Measurements from ENCODE around the gene TOMM20. TPM values are rescaled to one million over a fixed set of nuclear protein-coding genes. Genes with fewer than 3 reads are reported as not detected.

The TOMM20 gene
- total RNA-seq, 1 donor: 108 TPM

DNA sequence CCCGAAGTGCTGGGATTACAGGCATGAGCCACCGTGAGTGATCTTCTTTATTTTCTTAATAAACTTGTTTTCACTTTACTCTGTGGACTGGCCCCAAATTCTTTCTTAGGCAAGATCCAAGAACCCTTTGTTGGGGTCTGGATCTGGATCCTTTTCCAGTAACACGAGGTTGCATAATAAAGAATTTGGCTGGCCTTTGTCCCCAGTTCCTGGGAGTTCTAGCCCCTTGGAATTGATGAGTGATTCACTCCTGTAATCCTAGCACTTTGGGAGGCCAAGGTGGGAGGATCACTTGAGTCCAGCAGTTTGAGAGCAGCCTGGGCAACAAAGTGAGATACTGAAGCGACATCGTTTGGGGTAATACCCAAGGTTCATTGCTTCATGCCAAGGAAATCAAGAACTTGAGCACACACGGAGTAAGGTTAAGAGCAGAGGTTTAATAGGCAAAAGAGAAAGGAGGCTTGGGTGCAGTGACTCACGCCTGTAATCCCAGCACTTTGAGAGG, 2.2 kb upstream of the TOMM20 start:
- H3K9me3 ChIP-seq (ENCODE audit: low read depth, low read length): no peaks in the 10 kb centered on the region
- H3K4me2 ChIP-seq (ENCODE audit: insufficient read depth, low read length): no peak overlapping the region
- peaks cover 22% of the 10 kb centered on the region for H4K20me1 ChIP-seq (ENCODE audit: insufficient read depth, low read length)
- TF ChIP-seq, protein P1, sequence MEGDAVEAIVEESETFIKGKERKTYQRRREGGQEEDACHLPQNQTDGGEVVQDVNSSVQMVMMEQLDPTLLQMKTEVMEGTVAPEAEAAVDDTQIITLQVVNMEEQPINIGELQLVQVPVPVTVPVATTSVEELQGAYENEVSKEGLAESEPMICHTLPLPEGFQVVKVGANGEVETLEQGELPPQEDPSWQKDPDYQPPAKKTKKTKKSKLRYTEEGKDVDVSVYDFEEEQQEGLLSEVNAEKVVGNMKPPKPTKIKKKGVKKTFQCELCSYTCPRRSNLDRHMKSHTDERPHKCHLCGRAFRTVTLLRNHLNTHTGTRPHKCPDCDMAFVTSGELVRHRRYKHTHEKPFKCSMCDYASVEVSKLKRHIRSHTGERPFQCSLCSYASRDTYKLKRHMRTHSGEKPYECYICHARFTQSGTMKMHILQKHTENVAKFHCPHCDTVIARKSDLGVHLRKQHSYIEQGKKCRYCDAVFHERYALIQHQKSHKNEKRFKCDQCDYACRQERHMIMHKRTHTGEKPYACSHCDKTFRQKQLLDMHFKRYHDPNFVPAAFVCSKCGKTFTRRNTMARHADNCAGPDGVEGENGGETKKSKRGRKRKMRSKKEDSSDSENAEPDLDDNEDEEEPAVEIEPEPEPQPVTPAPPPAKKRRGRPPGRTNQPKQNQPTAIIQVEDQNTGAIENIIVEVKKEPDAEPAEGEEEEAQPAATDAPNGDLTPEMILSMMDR (IDR thresholded peaks at IDR 0.05; ENCODE audit: extremely low read depth, low read depth, low read length): no peak
- H3K36me3 ChIP-seq (ENCODE audit: insufficient read depth, low read length): peaks cover 32% of the 10 kb centered on the region
- H3K27ac ChIP-seq (ENCODE audit: low read depth, low read length): no peak overlapping the region
- peaks cover 29% of the 10 kb centered on the region for H3K79me2 ChIP-seq (ENCODE audit: insufficient read depth, low read length)
- no peaks in the 10 kb centered on the region for H3K27me3 ChIP-seq (ENCODE audit: insufficient read depth, low read length)
- peaks cover 11% of the 10 kb centered on the region for H3K4me1 ChIP-seq (ENCODE audit: insufficient read depth, low read length)
- no peak overlapping the region for H3K4me3 ChIP-seq (ENCODE audit: insufficient read depth, low read length)
- DNase-seq (ENCODE audit: insufficient read length, low spot score, missing footprints): no peak
- H2AFZ ChIP-seq (ENCODE audit: low read length): no peak overlapping the region

DNA sequence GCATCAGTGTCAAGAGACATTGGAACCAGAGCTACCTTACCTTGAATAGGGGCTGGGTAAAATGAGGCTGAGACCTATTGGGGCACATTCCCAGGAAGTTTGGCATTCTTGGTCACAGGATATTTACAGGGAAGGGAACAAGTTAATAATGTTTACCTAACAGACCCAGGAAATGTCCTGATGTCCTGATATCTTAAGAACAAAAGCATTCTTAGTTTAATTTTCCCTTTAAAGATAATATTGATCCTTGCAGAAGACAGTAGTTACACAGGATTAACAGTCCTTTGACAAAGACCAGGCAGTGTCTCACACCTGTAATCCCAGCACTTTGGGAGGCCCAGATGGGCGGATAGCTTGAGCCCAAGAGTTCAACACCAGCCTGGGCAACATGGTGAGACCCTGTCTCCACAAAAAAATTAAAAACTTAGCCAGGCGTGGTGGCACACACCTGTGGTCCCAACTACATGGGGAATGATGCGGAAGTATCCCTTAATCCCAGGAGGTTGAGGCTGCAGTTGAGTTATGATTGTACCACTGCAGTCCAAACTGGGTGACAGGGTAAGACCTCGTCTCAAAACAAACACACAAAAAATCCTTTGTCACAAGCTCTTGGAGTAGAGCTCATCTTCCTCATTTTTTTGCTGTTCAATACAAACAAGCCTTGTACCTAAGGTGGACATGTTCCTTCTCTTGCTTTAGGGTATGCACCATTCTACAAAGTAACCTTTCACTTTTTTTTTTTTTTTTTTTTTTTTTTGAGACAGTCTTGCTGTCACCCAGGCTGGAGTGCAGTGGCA, 1.3 kb upstream of the TOMM20 start:
- Histone ChIP-seq H3K4me1 (ENCODE audit: insufficient read depth, low read length) (peaks cover 11% of the 10 kb centered on the region), H3K4me2 (ENCODE audit: insufficient read depth, low read length) (no peak overlapping the region), H3K79me2 (ENCODE audit: insufficient read depth, low read length) (peaks cover 37% of the 10 kb centered on the region), H3K27me3 (ENCODE audit: insufficient read depth, low read length) (no peaks in the 10 kb centered on the region), H3K9me3 (ENCODE audit: low read depth, low read length) (no peaks in the 10 kb centered on the region), H4K20me1 (ENCODE audit: insufficient read depth, low read length) (peaks cover 27% of the 10 kb centered on the region), H3K4me3 (ENCODE audit: insufficient read depth, low read length) (no peak overlapping the region), H2AFZ (ENCODE audit: low read length) (no peak overlapping the region), H3K36me3 (ENCODE audit: insufficient read depth, low read length) (peaks cover 25% of the 10 kb centered on the region), H3K27ac (ENCODE audit: low read depth, low read length) (no peak overlapping the region)
- no peak for DNase-seq (ENCODE audit: insufficient read length, low spot score, missing footprints)
- TF ChIP-seq, protein P1 (IDR thresholded peaks at IDR 0.05; ENCODE audit: extremely low read depth, low read depth, low read length): no peak

DNA sequence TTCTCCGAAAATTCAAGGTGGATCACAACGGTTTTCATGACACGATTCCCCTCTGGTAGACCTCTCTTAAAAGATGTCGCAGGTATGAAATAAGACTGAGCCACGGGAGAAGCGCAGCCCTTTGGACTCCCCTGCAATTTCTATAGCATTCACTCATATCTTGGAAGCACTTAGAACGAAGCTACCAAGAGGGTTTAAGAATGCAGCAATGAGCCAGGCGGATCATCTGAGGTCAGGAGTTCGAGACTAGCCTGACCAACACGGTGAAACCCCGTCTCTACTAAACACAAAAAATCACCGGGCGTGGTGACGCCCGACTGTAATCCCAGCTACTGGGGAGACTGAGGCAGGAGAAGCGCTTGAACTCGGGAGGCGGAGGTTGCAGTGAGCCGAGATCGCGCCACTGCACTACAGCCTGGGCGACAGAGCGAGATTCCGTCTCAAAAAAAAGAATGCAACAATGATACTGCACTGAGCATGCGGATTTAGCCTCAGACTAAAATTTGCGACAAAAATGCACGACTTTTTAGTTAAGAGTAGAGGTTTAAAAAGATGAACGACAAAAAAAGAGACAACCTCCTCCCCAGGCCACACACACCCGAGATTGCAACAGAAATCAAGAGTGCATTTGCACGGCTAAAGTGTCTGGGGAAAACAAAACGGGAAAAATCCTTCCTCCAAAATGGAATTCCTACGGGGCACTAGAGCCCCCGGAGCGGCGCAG, 743 bp downstream of the TOMM20 start:
- peaks cover 11% of the 10 kb centered on the region for H3K4me1 ChIP-seq (ENCODE audit: insufficient read depth, low read length)
- peaks cover 45% of the 10 kb centered on the region for H4K20me1 ChIP-seq (ENCODE audit: insufficient read depth, low read length)
- peaks cover 14% of the 10 kb centered on the region for H3K36me3 ChIP-seq (ENCODE audit: insufficient read depth, low read length)
- H3K4me3 ChIP-seq (ENCODE audit: insufficient read depth, low read length): peak overlapping the region; percentile 97
- TF ChIP-seq, protein P1 (IDR thresholded peaks at IDR 0.05; ENCODE audit: extremely low read depth, low read depth, low read length): no peak
- no peaks in the 10 kb centered on the region for H3K9me3 ChIP-seq (ENCODE audit: low read depth, low read length)
- DNase-seq (ENCODE audit: insufficient read length, low spot score, missing footprints): no peak
- no peaks in the 10 kb centered on the region for H3K27me3 ChIP-seq (ENCODE audit: insufficient read depth, low read length)
- H3K4me2 ChIP-seq (ENCODE audit: insufficient read depth, low read length): peak overlapping the region; percentile 83
- peak overlapping the region; percentile 87 for H2AFZ ChIP-seq (ENCODE audit: low read length)
- H3K79me2 ChIP-seq (ENCODE audit: insufficient read depth, low read length): peaks cover 58% of the 10 kb centered on the region
- H3K27ac ChIP-seq (ENCODE audit: low read depth, low read length): peak overlapping the region; percentile 97

DNA sequence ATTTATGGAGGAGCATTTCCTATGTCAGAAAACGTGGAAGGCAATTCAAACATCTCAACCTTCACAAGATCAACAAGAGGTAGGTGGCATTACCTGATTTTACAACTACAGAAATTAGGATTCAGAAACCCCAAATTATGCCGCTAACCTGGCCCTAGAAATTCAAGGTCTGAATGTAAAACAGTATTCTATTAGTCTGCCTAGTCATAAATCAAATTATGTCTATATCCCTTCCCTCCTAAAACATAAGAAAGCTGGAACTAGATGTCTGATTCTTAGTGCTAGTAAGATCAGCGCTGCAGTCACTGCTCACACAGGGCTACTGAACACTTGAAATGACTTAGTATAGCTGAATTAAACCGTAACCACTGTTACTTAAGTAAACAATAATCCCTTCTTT, 1.4 kb downstream of the TOMM20 start:
- no peaks in the 10 kb centered on the region for H3K27me3 ChIP-seq (ENCODE audit: insufficient read depth, low read length)
- peaks cover 11% of the 10 kb centered on the region for H3K4me1 ChIP-seq (ENCODE audit: insufficient read depth, low read length)
- H3K36me3 ChIP-seq (ENCODE audit: insufficient read depth, low read length): peaks cover 8% of the 10 kb centered on the region
- peak overlapping the region; percentile 97 for H3K4me3 ChIP-seq (ENCODE audit: insufficient read depth, low read length)
- H3K79me2 ChIP-seq (ENCODE audit: insufficient read depth, low read length): peaks cover 65% of the 10 kb centered on the region
- TF ChIP-seq, protein P1 (IDR thresholded peaks at IDR 0.05; ENCODE audit: extremely low read depth, low read depth, low read length): no peak
- H2AFZ ChIP-seq (ENCODE audit: low read length): no peak overlapping the region
- no peak for DNase-seq (ENCODE audit: insufficient read length, low spot score, missing footprints)
- H3K4me2 ChIP-seq (ENCODE audit: insufficient read depth, low read length): peak overlapping the region; percentile 83
- H3K27ac ChIP-seq (ENCODE audit: low read depth, low read length): peak overlapping the region; percentile 97
- H4K20me1 ChIP-seq (ENCODE audit: insufficient read depth, low read length): peaks cover 52% of the 10 kb centered on the region
- no peaks in the 10 kb centered on the region for H3K9me3 ChIP-seq (ENCODE audit: low read depth, low read length)

All from osteoblast (primary cell).